ENCODE results near the gene TLNRD1. TPM values are rescaled to one million over a fixed set of nuclear protein-coding genes. Genes with fewer than 3 reads are reported as not detected.

The TLNRD1 gene
- total RNA-seq, 4 donors from 2014 or later: 17.0 to 31.9 (median 25.9) TPM

- H3K36me3 ChIP-seq: no peaks in the 10 kb centered on the region
- H3K27ac ChIP-seq: no peak overlapping the region
- H3K4me1 ChIP-seq: no peaks in the 10 kb centered on the region
- no peak overlapping the region for H3K4me3 ChIP-seq
- ATAC-seq: no peak
- TF ChIP-seq EP300 (IDR thresholded peaks at IDR 0.05) (no peak), POLR2A (IDR thresholded peaks at IDR 0.05) (no peak), POLR2AphosphoS5 (IDR thresholded peaks at IDR 0.05) (no peak), CTCF (IDR thresholded peaks at IDR 0.05) (no peak)
- peaks cover 0 to 9% (median 0%) of the 10 kb centered on the region in 3 donors for H3K9me3 ChIP-seq
- H3K27me3 ChIP-seq: no peaks in the 10 kb centered on the region
Measured at GRCh38 chr15:81050259-81050658, 49.5 kb downstream of the TLNRD1 start.

- Histone ChIP-seq H3K4me1 (no peaks in the 10 kb centered on the region), H3K27me3 (no peaks in the 10 kb centered on the region), H3K36me3 (no peaks in the 10 kb centered on the region), H3K27ac (no peak overlapping the region), H3K9me3 (peaks cover 0 to 8% (median 0%) of the 10 kb centered on the region in 3 donors), H3K4me3 (no peak overlapping the region)
- ATAC-seq: no peak
- 72 to 75% methylated on average over 4 of the region's 4 CpGs for WGBS, 2 donors (ENCODE audit: low coverage in 1 of 2)
- TF ChIP-seq EP300 (IDR thresholded peaks at IDR 0.05) (no peak), POLR2A (IDR thresholded peaks at IDR 0.05) (no peak), POLR2AphosphoS5 (IDR thresholded peaks at IDR 0.05) (no peak), CTCF (IDR thresholded peaks at IDR 0.05) (no peak)
Measured at GRCh38 chr15:81050805-81051204, 50.1 kb downstream of the TLNRD1 start.

DNA sequence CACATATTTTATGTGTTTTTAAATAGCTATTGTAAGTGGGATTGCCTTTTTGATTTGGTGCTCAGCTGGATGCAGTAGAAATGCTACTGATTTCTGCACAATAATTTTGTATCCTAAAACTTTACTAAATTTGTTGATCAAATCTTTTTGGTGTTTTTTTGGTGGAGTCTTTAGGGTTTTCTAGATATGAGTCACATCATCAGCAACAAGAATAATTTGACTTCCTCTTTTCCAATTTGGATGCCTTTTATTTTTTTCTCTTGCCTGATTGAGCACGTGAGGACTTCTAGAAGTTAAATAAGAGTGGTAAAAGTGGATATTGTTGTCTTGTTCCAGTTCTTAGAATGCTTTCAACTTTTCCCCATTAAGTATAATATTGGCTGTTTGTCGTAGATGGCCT lies 51.3 kb downstream of the TLNRD1 start:
- ATAC-seq: no peak

GRCh38 chr15:81053621-81054020 lies 52.9 kb downstream of the TLNRD1 start:
- H3K9me3 ChIP-seq: peaks cover 0 to 11% (median 0%) of the 10 kb centered on the region in 3 donors
- no peak overlapping the region for H3K4me3 ChIP-seq
- ATAC-seq: no peak
- no peaks in the 10 kb centered on the region for H3K27me3 ChIP-seq
- no peaks in the 10 kb centered on the region for H3K36me3 ChIP-seq
- H3K4me1 ChIP-seq: no peaks in the 10 kb centered on the region
- no peak overlapping the region for H3K27ac ChIP-seq
- no peak for TF ChIP-seq POLR2A (IDR thresholded peaks at IDR 0.05)
- TF ChIP-seq CTCF (IDR thresholded peaks at IDR 0.05): no peak
- no peak for TF ChIP-seq EP300 (IDR thresholded peaks at IDR 0.05)
- TF ChIP-seq POLR2AphosphoS5 (IDR thresholded peaks at IDR 0.05): no peak

More for the DNA sequence above, 51.3 kb downstream of the TLNRD1 start:
- WGBS, 2 donors (ENCODE audit: low coverage in 1 of 2): 70 to 71% methylated on average over 2 of the region's 2 CpGs
- H3K27me3 ChIP-seq: no peaks in the 10 kb centered on the region
- H3K27ac ChIP-seq: no peak overlapping the region
- TF ChIP-seq POLR2AphosphoS5 (IDR thresholded peaks at IDR 0.05): no peak
- no peak for TF ChIP-seq CTCF (IDR thresholded peaks at IDR 0.05)
- TF ChIP-seq POLR2A (IDR thresholded peaks at IDR 0.05): no peak
- TF ChIP-seq EP300 (IDR thresholded peaks at IDR 0.05): no peak
- H3K4me3 ChIP-seq: no peak overlapping the region
- H3K4me1 ChIP-seq: no peaks in the 10 kb centered on the region
- H3K9me3 ChIP-seq: no peaks in the 10 kb centered on the region
- no peaks in the 10 kb centered on the region for H3K36me3 ChIP-seq

DNA sequence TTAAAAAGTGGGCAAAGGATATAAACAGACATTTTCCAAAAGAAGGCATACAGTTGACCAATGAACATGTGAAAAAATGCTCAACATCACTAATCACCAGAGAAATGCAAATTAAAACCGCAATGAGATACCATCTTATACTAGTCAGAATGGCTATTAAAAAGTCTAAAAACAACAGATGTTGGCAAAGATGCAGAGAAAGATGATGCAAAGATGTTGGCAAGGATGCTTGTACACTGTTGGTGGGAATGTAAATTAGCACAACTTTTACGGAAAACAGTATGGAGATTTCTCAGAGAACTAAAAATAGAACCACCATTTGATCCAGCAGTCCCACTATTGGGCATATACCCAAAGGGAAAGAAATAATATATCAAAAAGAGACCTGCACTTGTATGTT lies 53.5 kb downstream of the TLNRD1 start:
- Histone ChIP-seq H3K9me3 (peaks cover 0 to 14% (median 0%) of the 10 kb centered on the region in 3 donors), H3K27ac (no peak overlapping the region), H3K4me3 (no peak overlapping the region), H3K27me3 (no peaks in the 10 kb centered on the region), H3K36me3 (no peaks in the 10 kb centered on the region), H3K4me1 (no peaks in the 10 kb centered on the region)
- TF ChIP-seq EP300 (IDR thresholded peaks at IDR 0.05): no peak
- no peak for TF ChIP-seq POLR2AphosphoS5 (IDR thresholded peaks at IDR 0.05)
- WGBS, 2 donors (ENCODE audit: low coverage in 1 of 2): 67 to 71% methylated on average over 2 of the region's 2 CpGs
- ATAC-seq: no peak

Small RNA genes lying within 50 kb of the gene (small RNA-seq; reads per million reads assigned to genes)
- 0 reads per million in 4 donors for gene MIR4514

Other genes with a start within 250 kb of the TLNRD1 start
- gene CEMIP, start 221.6 kb upstream of the TLNRD1 start, total RNA-seq: under 1 TPM in 2 of 4 donors, not detected in 2; 0.35 to 0.54 TPM
- gene MESD, start 11.1 kb upstream of the TLNRD1 start, total RNA-seq: 10 to 100 TPM; 16.2 to 26.9 (median 20.1) TPM
- gene CFAP161, start 133.3 kb downstream of the TLNRD1 start, total RNA-seq: under 1 TPM in 2 of 4 donors, not detected in 2; 0.40 to 0.57 TPM
- 10 to 100 TPM; 15.0 to 35.2 (median 23.6) TPM for gene IL16, start 196.0 kb downstream of the TLNRD1 start, total RNA-seq

All from gastroesophageal sphincter (tissue), 4 donors.